Ureter (tissue), 1 donor: ENCODE data around the gene ZNF839. TPM values are rescaled to one million over a fixed set of nuclear protein-coding genes. Genes with fewer than 3 reads are reported as not detected.
"Not testable (repeated sequence)": the region's sequence is repeated elsewhere in the genome, so short reads cannot be mapped to it uniquely, and the experiment has no call there.

Experiments
- DNase-seq: peaks from one replicate; pipeline ENCODE4 v3.0.0-alpha.2; 2020; ENCODE audit warnings: low spot score
- total RNA-seq: library from RNA; stranded (reverse); gene quantifications from one replicate; pipeline ENCODE4 v1.2.4, GENCODE V29; 2023
- donor health status: DM: yes; HTN: yes; CAD: no.

Gene ZNF839
- total RNA-seq, 1 donor from 2014 or later: 18.1 TPM

GRCh38 chr14:102342238-102342637 is 22.7 kb downstream of the ZNF839 start:
- no peak for DNase-seq

GRCh38 chr14:102344084-102344483 is 24.5 kb downstream of the ZNF839 start:
- DNase-seq: no peak

GRCh38 chr14:102344485-102344884 is 24.9 kb downstream of the ZNF839 start:
- DNase-seq: no peak

- no peak for DNase-seq
These were observed 25.7 kb downstream of the ZNF839 start for GRCh38 chr14:102345232-102345631.

- DNase-seq: no peak
These were observed 27.1 kb downstream of the ZNF839 start for GRCh38 chr14:102346645-102347044.

- DNase-seq: no peak
These were observed 28.8 kb downstream of the ZNF839 start for GRCh38 chr14:102348376-102348775.

- DNase-seq: no peak
These were observed 31.5 kb downstream of the ZNF839 start for GRCh38 chr14:102351023-102351422.

- DNase-seq: not testable (repeated sequence)
These were observed 32.0 kb downstream of the ZNF839 start for GRCh38 chr14:102351593-102351992.

- DNase-seq: no peak
These were observed 32.7 kb downstream of the ZNF839 start for GRCh38 chr14:102352213-102352612.

- DNase-seq: no peak
These were observed 33.6 kb downstream of the ZNF839 start for GRCh38 chr14:102353126-102353619.

- no peak for DNase-seq
These were observed 36.7 kb downstream of the ZNF839 start for GRCh38 chr14:102356280-102356679.

- DNase-seq: no peak
These were observed 39.8 kb downstream of the ZNF839 start for GRCh38 chr14:102359341-102359740.

GRCh38 chr14:102360388-102360787 is 40.8 kb downstream of the ZNF839 start:
- DNase-seq: no peak

- DNase-seq: no peak
These were observed 42.5 kb downstream of the ZNF839 start for GRCh38 chr14:102362084-102362483.

GRCh38 chr14:102362545-102363181 is 43.1 kb downstream of the ZNF839 start, which contains the start of the genes CINP and TECPR2:
TSS of gene CINP (minus strand) at chr14:102362890. CDS start at chr14:102362851, 39 bp downstream.
TSS of gene TECPR2 (plus strand) at chr14:102362941. CDS start at chr14:102376722, 13,781 bp downstream.
- DNase-seq: peak; percentile 98

GRCh38 chr14:102363182-102363943 is 43.8 kb downstream of the ZNF839 start:
- no peak for DNase-seq

- no peak for DNase-seq
These were observed 50.8 kb downstream of the ZNF839 start for GRCh38 chr14:102370305-102370809.

- DNase-seq: no peak
These were observed 51.8 kb downstream of the ZNF839 start for GRCh38 chr14:102371361-102371760.

- no peak for DNase-seq
These were observed 53.6 kb downstream of the ZNF839 start for GRCh38 chr14:102373110-102373509.

- DNase-seq: no peak
These were observed 54.7 kb downstream of the ZNF839 start for GRCh38 chr14:102374264-102374663.

- no peak for DNase-seq
These were observed 55.6 kb downstream of the ZNF839 start for GRCh38 chr14:102375119-102375518.

- DNase-seq: no peak
These were observed 58.1 kb downstream of the ZNF839 start for GRCh38 chr14:102377696-102378095.

- no peak for DNase-seq
These were observed 59.3 kb downstream of the ZNF839 start for GRCh38 chr14:102378830-102379229.
